GM19238 (cell line): Measurements from ENCODE around the gene GAR1.
"Not testable (repeated sequence)": the region's sequence is repeated elsewhere in the genome, so short reads cannot be mapped to it uniquely, and the experiment has no call there.

Experiments
- DNase-seq: peaks from one replicate; pipeline ENCODE4 v3.0.0; 2011; ENCODE audit warnings: low spot score; ENCODE audit not compliant: insufficient read length

GAR1 gene

DNA sequence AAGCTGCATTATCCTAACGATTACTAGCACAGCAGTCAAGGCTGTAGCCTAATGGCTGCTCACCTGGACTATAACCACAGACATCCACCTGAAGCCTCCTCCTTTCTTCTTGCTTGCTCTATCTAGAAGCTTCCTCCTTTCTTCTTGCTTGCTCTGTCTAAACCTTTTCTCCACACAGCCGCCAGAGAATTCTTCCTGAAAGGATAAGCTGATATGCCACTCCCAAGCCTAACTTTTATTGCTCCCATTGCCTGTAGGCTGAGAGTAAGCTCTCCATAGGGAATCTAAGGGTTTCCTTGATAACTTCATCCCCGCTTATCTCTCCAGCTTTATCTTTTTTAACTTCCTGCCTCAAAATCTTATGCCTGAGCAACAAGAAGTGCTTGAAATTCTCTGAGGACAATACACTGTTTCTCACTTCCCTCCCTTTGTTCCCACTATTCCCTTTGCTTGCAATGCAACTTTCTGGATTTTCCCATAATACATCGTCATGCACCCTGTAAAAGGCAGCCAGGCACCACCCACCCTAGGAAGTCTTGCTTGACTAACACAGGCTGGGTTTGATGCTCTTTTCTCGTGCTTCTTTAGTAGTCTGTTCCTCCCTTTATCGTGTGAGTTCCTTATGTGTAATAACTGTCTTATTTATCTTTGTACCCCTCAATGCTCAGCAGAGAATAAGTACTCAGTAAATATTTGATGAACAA, 31.0 kb downstream of the GAR1 start:
- no peak for DNase-seq

DNA sequence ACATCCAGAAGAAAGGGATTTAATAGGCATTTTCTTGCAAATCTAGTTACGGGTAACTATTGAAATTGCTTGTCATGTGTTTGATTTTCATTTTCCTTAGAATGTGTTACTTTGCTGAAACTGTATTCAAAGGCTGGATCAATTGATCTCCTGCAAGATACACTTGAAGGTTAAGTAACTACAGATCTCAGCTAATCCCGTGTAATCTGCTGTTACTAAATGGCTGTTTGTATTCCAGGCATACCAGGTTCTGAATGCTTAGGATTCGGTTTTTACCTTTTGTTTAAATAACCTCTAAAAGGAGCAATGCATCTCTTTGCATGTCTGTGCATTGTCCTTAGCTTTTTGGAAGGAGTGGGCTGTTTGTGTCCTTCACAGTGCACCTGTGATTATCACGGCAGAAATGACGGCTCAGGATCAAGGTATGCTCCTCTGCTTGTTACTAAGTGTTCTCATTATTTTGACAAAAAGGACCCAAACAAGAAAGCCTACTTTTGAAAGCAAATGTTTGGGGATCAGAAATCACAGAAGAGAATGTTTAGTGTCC, 32.4 kb downstream of the GAR1 start, which contains the start of gene LRIT3:
LRIT3 (plus strand) TSS at position 212 of the 547 bp plus-strand sequence; CDS start at position 307, 95 bp downstream.
- no peak for DNase-seq

DNA sequence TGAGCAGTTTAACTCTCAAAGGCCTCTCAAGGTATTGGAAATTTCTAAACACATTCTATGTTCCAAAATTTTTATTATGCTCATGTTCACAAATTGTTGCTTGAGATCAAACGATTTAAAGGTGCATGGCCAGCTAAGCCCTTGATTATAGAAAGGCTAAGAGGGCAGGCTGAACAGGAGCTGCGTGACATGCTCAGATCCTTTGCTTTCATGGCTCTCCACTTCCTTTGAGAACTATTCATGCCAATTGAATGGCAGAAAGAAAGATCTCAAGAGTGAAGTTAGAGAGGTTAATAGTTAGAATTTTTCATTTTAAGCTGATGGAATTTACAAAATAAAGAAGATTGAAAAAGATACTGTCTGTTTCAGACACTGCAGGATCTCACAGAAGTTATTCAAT, 32.9 kb downstream of the GAR1 start:
- DNase-seq: no peak

DNA sequence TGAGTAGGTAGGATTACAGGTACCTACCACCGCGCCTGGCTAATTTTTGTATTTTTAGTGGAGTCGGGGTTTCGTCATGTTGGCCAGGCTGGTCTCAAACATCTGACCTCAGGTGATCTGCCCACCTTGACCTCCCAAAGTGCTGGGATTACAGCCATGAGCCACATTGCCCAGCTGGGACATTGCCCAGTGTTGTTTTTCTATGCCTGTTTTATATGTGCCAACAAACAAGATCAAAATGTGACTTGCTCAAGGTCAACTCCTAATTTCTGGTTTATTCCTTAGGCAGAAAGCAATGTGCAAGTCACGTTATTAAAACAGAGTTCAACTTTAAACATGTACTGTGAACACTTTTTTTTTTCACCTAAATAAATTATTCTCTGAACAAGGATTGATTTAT, 35.0 kb downstream of the GAR1 start:
- no peak for DNase-seq

DNA sequence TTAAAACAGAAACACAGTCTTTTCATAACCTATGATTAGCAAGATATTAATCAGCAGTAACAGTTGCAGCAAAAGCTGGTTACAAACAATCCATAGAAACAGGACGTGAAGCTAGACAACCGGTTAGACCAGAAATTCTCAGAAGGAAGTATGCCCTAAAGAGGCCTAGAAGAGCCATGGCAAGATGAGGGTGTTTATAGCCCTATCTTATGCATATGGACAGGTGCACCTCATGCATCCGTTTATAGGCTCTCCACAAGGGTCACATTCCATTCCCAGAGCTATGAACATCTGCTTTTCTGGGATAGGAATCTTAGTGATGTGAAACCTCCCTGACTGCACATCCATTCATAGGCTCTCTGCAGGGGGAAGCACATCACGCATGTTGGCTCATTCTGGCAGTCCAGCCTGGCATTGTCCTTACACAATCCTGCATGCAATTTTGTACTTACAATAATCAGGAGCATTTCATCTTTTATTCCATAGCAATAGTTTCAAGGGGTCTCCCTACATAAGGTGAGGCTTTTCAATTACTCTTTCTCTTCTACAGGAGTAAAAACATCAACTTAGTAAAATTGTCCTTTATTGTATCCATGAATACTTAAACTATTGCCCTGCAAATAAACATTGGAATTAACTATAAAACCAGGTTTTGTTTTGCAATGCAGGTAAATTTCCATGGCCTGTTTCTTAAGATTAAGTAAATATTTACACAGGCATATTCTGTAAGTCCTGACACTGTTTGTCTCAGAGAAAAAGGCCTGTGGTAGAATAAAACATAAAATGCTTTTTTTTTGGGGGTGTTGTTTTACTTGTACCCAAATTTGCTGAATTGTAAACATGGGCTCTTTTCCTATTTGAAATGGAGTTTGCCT, 44.1 kb downstream of the GAR1 start:
- not testable (repeated sequence) for DNase-seq

DNA sequence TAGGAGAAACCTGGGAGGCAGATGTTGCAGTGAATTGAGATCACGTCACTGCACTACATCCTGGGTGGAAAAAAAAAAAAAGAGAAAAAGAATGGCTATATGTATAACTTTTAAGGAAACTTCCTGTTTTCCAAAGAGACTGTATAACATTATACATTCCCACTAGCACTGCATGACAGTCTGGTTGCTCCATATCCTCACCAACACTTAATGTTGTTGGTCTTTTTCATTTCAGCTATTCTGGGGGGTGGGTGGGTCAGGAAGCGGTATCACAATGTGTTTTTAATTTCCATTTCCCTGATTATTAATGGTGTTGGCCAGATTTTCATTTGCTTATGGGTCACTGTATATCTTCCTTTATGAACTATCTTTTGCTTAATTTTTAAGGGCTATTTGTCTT, 45.7 kb downstream of the GAR1 start:
- DNase-seq: no peak

DNA sequence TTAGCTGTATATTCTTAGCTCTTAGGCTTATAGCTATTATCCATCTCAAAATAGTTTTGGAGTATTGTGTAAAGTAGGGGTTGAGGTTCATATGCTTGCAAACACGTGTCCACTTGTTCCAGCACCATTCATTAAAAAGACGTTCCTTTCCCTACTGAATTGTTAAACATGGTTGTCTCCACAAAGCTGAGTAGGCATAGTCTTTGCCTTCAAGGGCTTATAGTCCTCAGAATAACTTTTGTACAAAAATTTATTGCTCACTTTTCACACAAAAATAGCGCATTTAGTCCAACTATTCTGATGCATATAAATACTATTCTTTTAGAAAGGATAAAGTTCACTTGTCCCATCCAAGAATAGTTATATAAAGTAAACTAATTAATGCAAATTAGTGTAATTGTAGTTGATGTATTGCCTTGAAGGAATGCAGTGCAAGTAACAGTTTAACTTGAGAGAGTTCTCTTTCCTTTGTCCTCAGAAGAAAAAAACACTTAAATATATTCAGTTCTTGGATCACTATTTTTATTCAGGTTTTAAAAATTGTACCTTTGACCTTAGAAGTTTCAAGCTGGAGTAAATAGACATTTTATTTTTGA, 46.5 kb downstream of the GAR1 start:
- DNase-seq: no peak

DNA sequence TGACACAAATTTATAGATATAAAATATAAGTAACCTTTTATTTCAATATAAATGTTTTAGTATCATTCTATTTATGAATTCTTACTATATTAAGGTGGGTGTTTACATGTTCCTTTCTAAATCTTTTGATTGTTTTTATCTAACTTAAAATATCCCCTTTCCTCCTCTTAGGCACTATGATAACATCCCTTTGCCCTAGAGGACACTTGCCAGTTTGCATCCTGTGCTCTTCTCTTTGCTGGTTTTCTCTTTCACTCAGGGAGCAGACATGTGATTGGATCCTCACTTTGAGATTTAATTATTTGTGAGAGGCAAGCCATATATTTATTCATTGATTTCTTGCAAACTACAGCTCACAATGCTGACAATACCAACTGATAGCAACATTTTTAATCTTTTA, 48.6 kb downstream of the GAR1 start:
- no peak for DNase-seq

DNA sequence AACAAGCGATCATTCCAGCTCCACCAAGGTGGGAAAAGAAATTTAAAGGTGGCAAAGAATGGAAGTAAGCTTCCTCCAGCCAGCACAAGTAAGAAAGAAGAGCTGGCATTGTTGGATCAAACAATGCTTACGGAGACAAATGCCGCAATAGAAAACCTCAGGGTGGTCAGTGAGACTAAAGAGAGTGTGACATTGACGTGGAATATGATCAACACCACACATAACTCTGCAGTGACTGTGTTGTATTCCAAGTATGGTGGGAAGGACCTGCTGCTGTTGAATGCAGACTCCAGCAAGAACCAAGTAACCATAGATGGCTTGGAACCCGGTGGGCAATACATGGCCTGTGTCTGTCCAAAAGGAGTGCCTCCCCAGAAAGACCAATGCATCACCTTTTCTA, 54.5 kb downstream of the GAR1 start:
- DNase-seq: no peak

DNA sequence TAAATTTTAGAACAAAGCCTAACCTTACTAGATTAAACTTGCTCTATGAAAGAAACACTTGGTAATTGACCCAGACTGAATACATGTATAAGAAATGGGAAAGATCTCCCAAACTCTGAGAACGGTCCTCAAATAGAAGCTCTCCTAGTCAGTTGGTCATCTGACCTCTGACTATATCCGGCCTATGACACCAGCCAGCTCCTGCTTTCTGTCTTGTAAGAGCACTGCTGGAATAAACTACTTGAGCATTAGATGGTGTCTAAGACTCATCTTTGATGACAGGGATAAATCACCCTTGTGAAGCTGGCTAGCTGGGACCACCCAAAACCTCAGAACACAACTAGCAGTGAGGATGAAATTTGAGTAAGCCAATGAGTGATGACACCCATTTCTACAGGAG, 56.5 kb downstream of the GAR1 start:
- no peak for DNase-seq

DNA sequence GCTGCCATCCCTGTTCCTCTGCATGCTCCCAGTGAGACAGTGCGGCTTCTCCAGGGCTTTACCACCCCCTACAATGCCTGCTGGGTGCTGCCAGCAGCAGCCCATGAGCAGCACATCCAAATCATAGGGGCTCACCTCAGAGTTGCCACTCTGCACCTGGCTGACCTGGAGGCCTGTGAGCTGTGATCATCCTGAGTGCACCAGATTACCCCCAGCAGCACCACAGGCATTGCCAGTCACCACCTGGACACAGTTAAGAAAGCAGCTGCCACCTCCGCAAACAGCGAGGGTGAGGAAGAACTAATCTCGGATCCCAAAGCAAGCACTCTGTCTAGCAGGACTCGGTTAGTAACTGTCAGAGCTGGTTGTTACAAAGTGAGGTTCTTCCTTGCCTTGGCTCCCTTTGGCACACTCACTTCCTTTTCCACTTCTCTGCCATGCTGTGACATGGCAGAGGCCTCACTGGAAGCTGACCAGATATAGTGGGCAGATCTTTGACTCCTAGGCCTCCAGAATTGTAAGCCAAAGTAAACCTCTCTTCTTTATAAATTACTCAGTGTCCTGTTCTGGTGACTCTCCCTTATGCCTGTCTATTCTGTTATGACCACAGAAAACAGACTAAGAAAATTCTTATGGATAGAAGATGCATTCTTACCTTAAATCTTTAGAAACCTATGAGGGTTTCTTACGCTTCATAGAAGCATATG, 57.5 kb downstream of the GAR1 start:
- DNase-seq: no peak

DNA sequence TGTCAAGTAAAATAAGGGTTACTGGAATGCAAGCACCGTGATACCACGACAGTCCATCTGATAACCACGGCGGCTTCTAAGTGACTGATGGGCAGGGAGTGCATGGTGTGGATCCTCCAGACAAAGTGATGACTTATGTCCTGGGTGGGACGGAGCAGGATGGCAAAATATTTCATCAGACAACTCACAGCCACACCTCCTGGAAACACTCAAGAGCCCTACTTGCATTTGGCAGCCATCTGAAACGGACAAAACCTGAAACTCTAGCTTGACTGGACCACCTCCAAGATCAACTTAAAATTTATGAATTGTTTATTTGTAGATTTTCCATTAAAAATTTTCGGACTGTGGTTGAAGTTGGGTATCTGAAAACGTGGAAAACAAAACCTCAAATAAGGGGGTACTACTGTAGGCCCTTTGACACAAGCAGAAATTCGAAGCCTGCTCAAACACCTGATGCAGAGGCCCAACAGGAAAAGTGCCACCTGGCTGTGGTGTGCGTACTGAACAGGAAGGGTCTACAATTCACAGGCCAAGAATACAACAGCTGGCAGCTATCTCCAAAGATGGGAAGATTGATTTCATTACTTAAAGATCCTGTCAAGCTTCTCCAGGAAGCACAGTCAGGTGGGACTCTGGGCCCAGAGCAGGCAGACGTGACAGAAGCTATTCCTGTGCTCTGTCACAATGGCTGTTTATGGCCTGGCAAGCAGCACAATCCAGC, 58.4 kb downstream of the GAR1 start:
- no peak for DNase-seq
